GM10847 (cell line): ENCODE results near the gene USP17L30.
"Not testable (repeated sequence)": the region's sequence is repeated elsewhere in the genome, so short reads cannot be mapped to it uniquely, and the experiment has no call there.

Experiments used
- POLR2A ChIP-seq: IDR thresholded peaks from 2 replicates; pipeline ENCODE4 v1.6.1; 2011; ENCODE audit not compliant: insufficient read length; ENCODE audit errors: extremely low read depth

USP17L30 gene

DNA sequence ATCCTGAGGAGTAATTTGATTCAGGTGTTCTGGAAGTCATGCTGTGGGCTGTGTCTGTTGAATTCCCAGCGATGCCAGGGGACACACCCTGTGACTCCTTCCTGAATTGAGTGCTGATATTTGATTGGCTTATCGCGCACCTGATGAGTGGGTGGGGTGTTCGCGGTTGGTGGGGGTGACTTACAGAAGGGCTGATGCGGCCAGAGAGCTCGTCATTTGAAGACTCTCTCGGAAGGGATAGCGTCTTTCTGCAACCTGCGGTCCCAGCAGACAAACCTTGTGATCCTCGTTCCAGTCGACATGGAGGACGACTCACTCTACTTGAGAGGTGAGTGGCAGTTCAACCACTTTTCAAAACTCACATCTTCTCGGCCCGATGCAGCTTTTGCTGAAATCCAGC, at the start of gene USP17L30:
TSS of gene USP17L30 (plus strand) at position 301 of the 400 bp plus-strand sequence. CDS start at position 301, 0 bp downstream.
- TF ChIP-seq POLR2A, result not testable (repeated sequence)

GRCh38 chr4:9324865-9325264, 38.1 kb upstream of the USP17L30 start, which contains the start of gene USP17L24:
TSS of gene USP17L24 (plus strand) at chr4:9325165. CDS start at chr4:9325165, 0 bp downstream.
- not testable (repeated sequence) for TF ChIP-seq POLR2A

DNA sequence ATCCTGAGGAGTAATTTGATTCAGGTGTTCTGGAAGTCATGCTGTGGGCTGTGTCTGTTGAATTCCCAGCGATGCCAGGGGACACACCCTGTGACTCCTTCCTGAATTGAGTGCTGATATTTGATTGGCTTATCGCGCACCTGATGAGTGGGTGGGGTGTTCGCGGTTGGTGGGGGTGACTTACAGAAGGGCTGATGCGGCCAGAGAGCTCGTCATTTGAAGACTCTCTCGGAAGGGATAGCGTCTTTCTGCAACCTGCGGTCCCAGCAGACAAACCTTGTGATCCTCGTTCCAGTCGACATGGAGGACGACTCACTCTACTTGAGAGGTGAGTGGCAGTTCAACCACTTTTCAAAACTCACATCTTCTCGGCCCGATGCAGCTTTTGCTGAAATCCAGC, 33.3 kb upstream of the USP17L30 start, which contains the start of gene USP17L25:
TSS of gene USP17L25 (plus strand) at position 301 of the 400 bp plus-strand sequence. CDS start at position 301, 0 bp downstream.
- TF ChIP-seq POLR2A, result not testable (repeated sequence)

DNA sequence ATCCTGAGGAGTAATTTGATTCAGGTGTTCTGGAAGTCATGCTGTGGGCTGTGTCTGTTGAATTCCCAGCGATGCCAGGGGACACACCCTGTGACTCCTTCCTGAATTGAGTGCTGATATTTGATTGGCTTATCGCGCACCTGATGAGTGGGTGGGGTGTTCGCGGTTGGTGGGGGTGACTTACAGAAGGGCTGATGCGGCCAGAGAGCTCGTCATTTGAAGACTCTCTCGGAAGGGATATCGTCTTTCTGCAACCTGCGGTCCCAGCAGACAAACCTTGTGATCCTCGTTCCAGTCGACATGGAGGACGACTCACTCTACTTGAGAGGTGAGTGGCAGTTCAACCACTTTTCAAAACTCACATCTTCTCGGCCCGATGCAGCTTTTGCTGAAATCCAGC, 28.6 kb upstream of the USP17L30 start, which contains the start of gene USP17L26:
TSS of gene USP17L26 (plus strand) at position 301 of the 400 bp plus-strand sequence. CDS start at position 301, 0 bp downstream.
- not testable (repeated sequence) for TF ChIP-seq POLR2A

DNA sequence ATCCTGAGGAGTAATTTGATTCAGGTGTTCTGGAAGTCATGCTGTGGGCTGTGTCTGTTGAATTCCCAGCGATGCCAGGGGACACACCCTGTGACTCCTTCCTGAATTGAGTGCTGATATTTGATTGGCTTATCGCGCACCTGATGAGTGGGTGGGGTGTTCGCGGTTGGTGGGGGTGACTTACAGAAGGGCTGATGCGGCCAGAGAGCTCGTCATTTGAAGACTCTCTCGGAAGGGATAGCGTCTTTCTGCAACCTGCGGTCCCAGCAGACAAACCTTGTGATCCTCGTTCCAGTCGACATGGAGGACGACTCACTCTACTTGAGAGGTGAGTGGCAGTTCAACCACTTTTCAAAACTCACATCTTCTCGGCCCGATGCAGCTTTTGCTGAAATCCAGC, 23.8 kb upstream of the USP17L30 start, which contains the start of gene USP17L5:
TSS of gene USP17L5 (plus strand) at position 301 of the 400 bp plus-strand sequence. CDS start at position 301, 0 bp downstream.
- TF ChIP-seq POLR2A, result not testable (repeated sequence)

- TF ChIP-seq POLR2A, result not testable (repeated sequence)
These were observed 19.1 kb upstream of the USP17L30 start, which contains the start of gene USP17L27 for GRCh38 chr4:9343848-9344247. TSS of gene USP17L27 (plus strand) at chr4:9344148. CDS start at chr4:9344148, 0 bp downstream.

- TF ChIP-seq POLR2A, result not testable (repeated sequence)
These were observed 14.3 kb upstream of the USP17L30 start, which contains the start of gene USP17L28 for GRCh38 chr4:9348593-9348992. TSS of gene USP17L28 (plus strand) at chr4:9348893. CDS start at chr4:9348893, 0 bp downstream.

DNA sequence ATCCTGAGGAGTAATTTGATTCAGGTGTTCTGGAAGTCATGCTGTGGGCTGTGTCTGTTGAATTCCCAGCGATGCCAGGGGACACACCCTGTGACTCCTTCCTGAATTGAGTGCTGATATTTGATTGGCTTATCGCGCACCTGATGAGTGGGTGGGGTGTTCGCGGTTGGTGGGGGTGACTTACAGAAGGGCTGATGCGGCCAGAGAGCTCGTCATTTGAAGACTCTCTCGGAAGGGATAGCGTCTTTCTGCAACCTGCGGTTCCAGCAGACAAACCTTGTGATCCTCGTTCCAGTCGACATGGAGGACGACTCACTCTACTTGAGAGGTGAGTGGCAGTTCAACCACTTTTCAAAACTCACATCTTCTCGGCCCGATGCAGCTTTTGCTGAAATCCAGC, 9.6 kb upstream of the USP17L30 start, which contains the start of gene USP17L29:
TSS of gene USP17L29 (plus strand) at position 301 of the 400 bp plus-strand sequence. CDS start at position 301, 0 bp downstream.
- TF ChIP-seq POLR2A, result not testable (repeated sequence)

- TF ChIP-seq POLR2A, result no peak
These were observed 21.2 kb downstream of the USP17L30 start for GRCh38 chr4:9384126-9384525.

GRCh38 chr4:9409793-9410192, 46.9 kb downstream of the USP17L30 start:
- TF ChIP-seq POLR2A, result no peak
